PC-9 (cell line): Measurements from ENCODE around the gene DOC2A.

ENCODE experiments used
- EZH2 ChIP-seq: fragments of 200-600 bp; sonication (generic); IDR thresholded peaks from 2 replicates; pipeline ENCODE4 v1.8.0; 2017; ENCODE audit warnings: antibody characterized with exemption, low read depth
- TF ChIP-seq, protein P1 (sequence below): fragments of 200-600 bp; sonication (generic); conservative IDR thresholded peaks from 2 replicates; pipeline ENCODE4 v1.6.1; 2017; ENCODE audit warnings: mixed run types, antibody characterized with exemption, mild to moderate bottlenecking, moderate library complexity

DNA sequence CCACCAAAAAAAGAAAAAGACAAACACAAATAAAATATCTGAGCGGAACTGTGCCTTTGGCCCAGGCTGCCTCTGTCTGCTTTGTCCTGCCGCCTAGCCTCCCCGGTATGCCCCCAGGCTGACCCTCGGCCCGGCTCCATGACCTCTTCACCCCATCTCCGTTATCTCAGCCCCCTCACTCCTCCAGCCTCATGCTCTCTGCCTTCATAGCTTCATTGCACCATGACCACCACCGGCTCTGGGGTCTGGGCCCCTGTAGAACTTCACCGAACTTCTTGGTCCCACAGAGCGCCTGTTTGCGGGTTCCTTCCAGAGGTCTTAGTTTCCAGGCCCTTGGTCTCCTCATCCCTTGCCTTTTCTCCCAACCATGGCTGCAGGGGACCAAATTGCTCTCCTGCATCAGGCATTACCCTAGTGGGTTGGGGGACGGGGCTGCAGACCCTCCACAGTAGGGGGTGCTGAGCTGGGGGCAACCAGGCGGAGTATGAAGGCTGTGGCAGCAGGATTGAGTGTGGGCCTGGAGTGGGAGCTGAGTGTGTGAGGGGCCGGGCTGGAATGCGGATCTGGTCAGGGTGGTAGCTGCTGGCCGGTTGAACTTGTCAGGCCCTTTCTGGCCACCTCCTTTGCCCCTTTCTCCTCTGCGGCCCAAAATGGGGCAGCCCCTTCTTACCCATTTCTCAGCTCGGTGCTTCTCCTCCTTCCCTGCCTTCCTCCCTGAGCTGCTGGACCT is 22.3 kb downstream of the DOC2A start:
- TF ChIP-seq, protein P1, sequence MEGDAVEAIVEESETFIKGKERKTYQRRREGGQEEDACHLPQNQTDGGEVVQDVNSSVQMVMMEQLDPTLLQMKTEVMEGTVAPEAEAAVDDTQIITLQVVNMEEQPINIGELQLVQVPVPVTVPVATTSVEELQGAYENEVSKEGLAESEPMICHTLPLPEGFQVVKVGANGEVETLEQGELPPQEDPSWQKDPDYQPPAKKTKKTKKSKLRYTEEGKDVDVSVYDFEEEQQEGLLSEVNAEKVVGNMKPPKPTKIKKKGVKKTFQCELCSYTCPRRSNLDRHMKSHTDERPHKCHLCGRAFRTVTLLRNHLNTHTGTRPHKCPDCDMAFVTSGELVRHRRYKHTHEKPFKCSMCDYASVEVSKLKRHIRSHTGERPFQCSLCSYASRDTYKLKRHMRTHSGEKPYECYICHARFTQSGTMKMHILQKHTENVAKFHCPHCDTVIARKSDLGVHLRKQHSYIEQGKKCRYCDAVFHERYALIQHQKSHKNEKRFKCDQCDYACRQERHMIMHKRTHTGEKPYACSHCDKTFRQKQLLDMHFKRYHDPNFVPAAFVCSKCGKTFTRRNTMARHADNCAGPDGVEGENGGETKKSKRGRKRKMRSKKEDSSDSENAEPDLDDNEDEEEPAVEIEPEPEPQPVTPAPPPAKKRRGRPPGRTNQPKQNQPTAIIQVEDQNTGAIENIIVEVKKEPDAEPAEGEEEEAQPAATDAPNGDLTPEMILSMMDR, result no peak
- no peak for TF ChIP-seq EZH2
